Measurements from ENCODE around the gene PSME3IP1.

PSME3IP1 gene

GRCh38 chr16:57125969-57126368 lies 59.9 kb downstream of the PSME3IP1 start:
- no peak overlapping the region for H3K4me3 ChIP-seq (IDR thresholded peaks at IDR 0.05; ENCODE audit: insufficient read depth, low read depth, low read length)
- H2AFZ ChIP-seq (ENCODE audit: low read depth), result no peak overlapping the region
- H3K27ac ChIP-seq, result no peak overlapping the region
- H4K20me1 ChIP-seq (ENCODE audit: insufficient read depth), result no peaks in the 10 kb centered on the region
- TF ChIP-seq, protein P1, sequence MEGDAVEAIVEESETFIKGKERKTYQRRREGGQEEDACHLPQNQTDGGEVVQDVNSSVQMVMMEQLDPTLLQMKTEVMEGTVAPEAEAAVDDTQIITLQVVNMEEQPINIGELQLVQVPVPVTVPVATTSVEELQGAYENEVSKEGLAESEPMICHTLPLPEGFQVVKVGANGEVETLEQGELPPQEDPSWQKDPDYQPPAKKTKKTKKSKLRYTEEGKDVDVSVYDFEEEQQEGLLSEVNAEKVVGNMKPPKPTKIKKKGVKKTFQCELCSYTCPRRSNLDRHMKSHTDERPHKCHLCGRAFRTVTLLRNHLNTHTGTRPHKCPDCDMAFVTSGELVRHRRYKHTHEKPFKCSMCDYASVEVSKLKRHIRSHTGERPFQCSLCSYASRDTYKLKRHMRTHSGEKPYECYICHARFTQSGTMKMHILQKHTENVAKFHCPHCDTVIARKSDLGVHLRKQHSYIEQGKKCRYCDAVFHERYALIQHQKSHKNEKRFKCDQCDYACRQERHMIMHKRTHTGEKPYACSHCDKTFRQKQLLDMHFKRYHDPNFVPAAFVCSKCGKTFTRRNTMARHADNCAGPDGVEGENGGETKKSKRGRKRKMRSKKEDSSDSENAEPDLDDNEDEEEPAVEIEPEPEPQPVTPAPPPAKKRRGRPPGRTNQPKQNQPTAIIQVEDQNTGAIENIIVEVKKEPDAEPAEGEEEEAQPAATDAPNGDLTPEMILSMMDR (conservative IDR thresholded peaks at IDR 0.05; ENCODE audit: low read depth, low read length), result no peak
- H3K36me3 ChIP-seq (ENCODE audit: insufficient read depth), result no peaks in the 10 kb centered on the region
- no peaks in the 10 kb centered on the region for H3K27me3 ChIP-seq (ENCODE audit: insufficient read depth, low read depth)
- H3K4me2 ChIP-seq, result no peak overlapping the region
- H3K4me1 ChIP-seq (ENCODE audit: low read depth, poor library complexity, severe bottlenecking), result peaks cover 9% of the 10 kb centered on the region
- H3K9ac ChIP-seq, result no peak overlapping the region
- no peaks in the 10 kb centered on the region for H3K79me2 ChIP-seq (ENCODE audit: insufficient read depth, low read depth)

GRCh38 chr16:57125376-57125775 lies 60.5 kb downstream of the PSME3IP1 start:
- H3K9ac ChIP-seq, result no peak overlapping the region
- H3K27me3 ChIP-seq (ENCODE audit: insufficient read depth, low read depth), result no peaks in the 10 kb centered on the region
- no peaks in the 10 kb centered on the region for H4K20me1 ChIP-seq (ENCODE audit: insufficient read depth)
- H3K4me2 ChIP-seq, result no peak overlapping the region
- no peak overlapping the region for H3K4me3 ChIP-seq (IDR thresholded peaks at IDR 0.05; ENCODE audit: insufficient read depth, low read depth, low read length)
- H3K4me1 ChIP-seq (ENCODE audit: low read depth, poor library complexity, severe bottlenecking), result peaks cover 9% of the 10 kb centered on the region
- no peak overlapping the region for H2AFZ ChIP-seq (ENCODE audit: low read depth)
- no peak overlapping the region for H3K27ac ChIP-seq
- H3K36me3 ChIP-seq (ENCODE audit: insufficient read depth), result no peaks in the 10 kb centered on the region
- H3K79me2 ChIP-seq (ENCODE audit: insufficient read depth, low read depth), result no peaks in the 10 kb centered on the region
- TF ChIP-seq, protein P1 (conservative IDR thresholded peaks at IDR 0.05; ENCODE audit: low read depth, low read length), result no peak

- peaks cover 9% of the 10 kb centered on the region for H3K4me1 ChIP-seq (ENCODE audit: low read depth, poor library complexity, severe bottlenecking)
- H3K27me3 ChIP-seq (ENCODE audit: insufficient read depth, low read depth), result no peaks in the 10 kb centered on the region
- TF ChIP-seq, protein P1 (conservative IDR thresholded peaks at IDR 0.05; ENCODE audit: low read depth, low read length), result no peak
- H3K9ac ChIP-seq, result no peak overlapping the region
- no peak overlapping the region for H2AFZ ChIP-seq (ENCODE audit: low read depth)
- H3K27ac ChIP-seq, result no peak overlapping the region
- no peaks in the 10 kb centered on the region for H3K36me3 ChIP-seq (ENCODE audit: insufficient read depth)
- H3K4me2 ChIP-seq, result no peak overlapping the region
- no peaks in the 10 kb centered on the region for H4K20me1 ChIP-seq (ENCODE audit: insufficient read depth)
- H3K79me2 ChIP-seq (ENCODE audit: insufficient read depth, low read depth), result no peaks in the 10 kb centered on the region
- no peak overlapping the region for H3K4me3 ChIP-seq (IDR thresholded peaks at IDR 0.05; ENCODE audit: insufficient read depth, low read depth, low read length)
These were observed 61.7 kb downstream of the PSME3IP1 start for GRCh38 chr16:57123974-57124674.

- Histone ChIP-seq H3K79me2 (ENCODE audit: insufficient read depth, low read depth) (no peaks in the 10 kb centered on the region), H3K36me3 (ENCODE audit: insufficient read depth) (no peaks in the 10 kb centered on the region), H4K20me1 (ENCODE audit: insufficient read depth) (no peaks in the 10 kb centered on the region), H2AFZ (ENCODE audit: low read depth) (no peak overlapping the region), H3K9ac (no peak overlapping the region), H3K4me2 (no peak overlapping the region), H3K27ac (no peak overlapping the region), H3K27me3 (ENCODE audit: insufficient read depth, low read depth) (no peaks in the 10 kb centered on the region), H3K4me3 (IDR thresholded peaks at IDR 0.05; ENCODE audit: insufficient read depth, low read depth, low read length) (no peak overlapping the region), H3K4me1 (ENCODE audit: low read depth, poor library complexity, severe bottlenecking) (peaks cover 9% of the 10 kb centered on the region)
- TF ChIP-seq, protein P1 (conservative IDR thresholded peaks at IDR 0.05; ENCODE audit: low read depth, low read length), result no peak
These were observed 62.4 kb downstream of the PSME3IP1 start for GRCh38 chr16:57123216-57123973.
